ENCODE results near the gene MTHFSD.

The MTHFSD gene

DNA sequence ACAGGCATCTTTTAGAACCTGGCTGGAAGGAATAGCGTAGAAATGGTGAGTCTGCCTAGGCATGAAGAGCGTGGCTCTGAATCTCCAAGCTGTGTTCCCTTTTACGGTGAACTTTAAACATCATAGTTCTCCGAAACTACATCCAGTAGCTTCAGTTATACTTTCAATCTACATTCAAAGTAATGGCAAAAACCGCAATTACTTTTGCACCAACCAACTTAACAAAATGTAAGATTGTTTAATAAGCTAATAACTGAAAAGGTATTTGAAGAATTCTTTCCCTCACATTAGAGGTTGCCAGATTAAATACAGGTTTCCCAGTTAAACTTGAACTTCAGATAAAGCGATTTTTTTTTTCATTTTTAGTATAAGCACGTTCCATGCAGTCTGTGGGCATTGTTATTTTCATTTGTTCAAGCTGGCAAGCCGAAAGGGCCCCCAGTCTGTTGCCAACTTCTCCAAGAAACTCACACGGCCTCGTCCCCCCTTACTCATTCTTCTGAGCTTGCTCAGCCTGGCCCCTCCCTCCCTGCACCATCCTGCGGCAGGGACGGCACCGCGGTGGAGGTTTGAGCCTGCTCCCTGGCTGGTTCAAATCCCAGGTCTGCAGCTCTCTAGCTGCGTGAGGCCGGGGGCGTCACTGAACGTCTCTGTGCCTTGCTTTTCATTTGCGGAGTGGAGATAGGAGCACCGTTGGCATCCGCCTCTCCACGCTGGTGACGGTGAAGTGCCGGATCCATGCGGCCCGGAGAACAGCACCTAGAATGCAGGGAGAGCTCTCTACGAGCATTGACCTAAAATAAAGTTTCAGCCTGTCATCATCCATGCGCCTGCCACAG, 3.5 kb upstream of the MTHFSD start:
- TF ChIP-seq, protein P1, sequence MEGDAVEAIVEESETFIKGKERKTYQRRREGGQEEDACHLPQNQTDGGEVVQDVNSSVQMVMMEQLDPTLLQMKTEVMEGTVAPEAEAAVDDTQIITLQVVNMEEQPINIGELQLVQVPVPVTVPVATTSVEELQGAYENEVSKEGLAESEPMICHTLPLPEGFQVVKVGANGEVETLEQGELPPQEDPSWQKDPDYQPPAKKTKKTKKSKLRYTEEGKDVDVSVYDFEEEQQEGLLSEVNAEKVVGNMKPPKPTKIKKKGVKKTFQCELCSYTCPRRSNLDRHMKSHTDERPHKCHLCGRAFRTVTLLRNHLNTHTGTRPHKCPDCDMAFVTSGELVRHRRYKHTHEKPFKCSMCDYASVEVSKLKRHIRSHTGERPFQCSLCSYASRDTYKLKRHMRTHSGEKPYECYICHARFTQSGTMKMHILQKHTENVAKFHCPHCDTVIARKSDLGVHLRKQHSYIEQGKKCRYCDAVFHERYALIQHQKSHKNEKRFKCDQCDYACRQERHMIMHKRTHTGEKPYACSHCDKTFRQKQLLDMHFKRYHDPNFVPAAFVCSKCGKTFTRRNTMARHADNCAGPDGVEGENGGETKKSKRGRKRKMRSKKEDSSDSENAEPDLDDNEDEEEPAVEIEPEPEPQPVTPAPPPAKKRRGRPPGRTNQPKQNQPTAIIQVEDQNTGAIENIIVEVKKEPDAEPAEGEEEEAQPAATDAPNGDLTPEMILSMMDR (IDR thresholded peaks at IDR 0.05; ENCODE audit: low read depth, low read length, missing control alignments): no peak
- in situ Hi-C loops (cut with HindIII; ENCODE audit: low pct_ligation_motif_present, low sequenced_read_pairs): loop anchor here (25.0 kb wide), 1 partner anchor 729 kb away; no protein-coding TSS in a partner anchor
- no peaks in the 10 kb centered on the region for H3K36me3 ChIP-seq (replicated peaks)
- no peak overlapping the region for H3K27ac ChIP-seq
- H3K27me3 ChIP-seq (replicated peaks): no peaks in the 10 kb centered on the region
- H3K4me3 ChIP-seq (ENCODE audit: low read depth, low read length): no peak overlapping the region
- no peak for DNase-seq

DNA sequence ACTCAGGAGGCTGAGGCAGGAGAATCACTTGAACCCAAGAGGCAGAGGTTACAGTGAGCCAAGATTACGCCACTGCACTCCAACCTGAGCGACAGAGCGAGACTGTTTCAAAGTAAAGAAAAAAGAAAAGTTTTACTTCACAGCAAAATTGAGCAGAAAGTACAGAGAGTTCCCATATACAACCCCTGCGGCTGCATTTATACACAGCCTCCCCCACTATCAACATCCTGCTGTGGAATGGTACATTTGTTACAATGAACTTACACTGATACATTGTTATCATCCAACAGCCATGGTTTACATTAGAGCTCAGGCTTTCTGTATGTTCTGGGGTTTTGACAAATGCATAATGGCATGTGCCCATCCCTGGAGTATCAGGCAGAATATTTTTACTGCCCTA, 2.6 kb upstream of the MTHFSD start:
- Histone ChIP-seq H3K4me3 (ENCODE audit: low read depth, low read length) (no peak overlapping the region), H3K27me3 (replicated peaks) (no peaks in the 10 kb centered on the region), H3K36me3 (replicated peaks) (no peaks in the 10 kb centered on the region), H3K27ac (no peak overlapping the region)
- no peak for DNase-seq
- TF ChIP-seq, protein P1 (IDR thresholded peaks at IDR 0.05; ENCODE audit: low read depth, low read length, missing control alignments): no peak
- in situ Hi-C loops (cut with HindIII; ENCODE audit: low pct_ligation_motif_present, low sequenced_read_pairs): loop anchor here (25.0 kb wide), 1 partner anchor 730 kb away; no protein-coding TSS in a partner anchor

DNA sequence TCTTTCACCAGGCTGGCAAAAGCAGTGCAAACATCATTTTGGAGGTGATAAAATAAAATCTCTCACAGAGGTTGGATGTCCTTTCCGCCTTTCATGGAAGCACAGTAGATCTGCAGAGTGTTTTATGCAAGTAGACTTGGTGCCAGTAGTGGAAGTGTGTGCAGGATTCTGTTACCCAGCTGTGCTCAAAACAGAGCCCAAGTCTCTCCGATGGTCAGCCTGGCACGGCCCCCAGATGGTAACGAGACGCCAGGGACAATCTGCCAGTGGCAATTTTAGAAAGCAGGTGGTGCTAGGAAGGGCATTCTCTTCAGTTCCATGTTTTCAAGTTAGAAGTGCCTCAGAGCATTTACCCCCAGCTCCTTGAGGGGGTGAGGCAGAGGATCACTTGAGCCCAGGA, 1.5 kb upstream of the MTHFSD start:
- no peak overlapping the region for H3K4me3 ChIP-seq (ENCODE audit: low read depth, low read length)
- no peaks in the 10 kb centered on the region for H3K27me3 ChIP-seq (replicated peaks)
- in situ Hi-C loops (cut with HindIII; ENCODE audit: low pct_ligation_motif_present, low sequenced_read_pairs): loop anchor here (25.0 kb wide), 1 partner anchor 731 kb away; no protein-coding TSS in a partner anchor
- TF ChIP-seq, protein P1 (IDR thresholded peaks at IDR 0.05; ENCODE audit: low read depth, low read length, missing control alignments): no peak
- H3K36me3 ChIP-seq (replicated peaks): no peaks in the 10 kb centered on the region
- DNase-seq: no peak
- H3K27ac ChIP-seq: no peak overlapping the region

DNA sequence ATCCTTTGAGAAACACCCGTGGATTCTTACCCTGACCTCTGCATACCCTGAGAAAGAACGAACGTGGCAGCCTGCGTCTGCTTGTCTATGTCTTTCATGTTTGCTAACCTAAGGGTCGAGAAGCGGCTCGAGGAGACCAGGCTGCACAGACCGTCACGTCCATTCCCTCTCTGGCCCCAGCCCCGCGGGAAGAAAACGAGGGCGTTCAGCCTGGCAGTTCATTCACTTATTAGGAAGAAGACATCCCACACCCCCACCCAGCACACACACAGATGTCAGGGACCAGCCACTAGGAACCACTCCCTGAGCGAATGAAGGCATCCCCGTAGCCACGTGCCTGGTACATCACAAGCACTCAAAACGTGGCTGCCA, 655 bp upstream of the MTHFSD start:
- H3K27me3 ChIP-seq (replicated peaks): no peaks in the 10 kb centered on the region
- H3K27ac ChIP-seq: peak overlapping the region; percentile 70
- TF ChIP-seq, protein P1 (IDR thresholded peaks at IDR 0.05; ENCODE audit: low read depth, low read length, missing control alignments): no peak
- DNase-seq: no peak
- no peaks in the 10 kb centered on the region for H3K36me3 ChIP-seq (replicated peaks)
- H3K4me3 ChIP-seq (ENCODE audit: low read depth, low read length): peak overlapping the region; percentile 96
- in situ Hi-C loops (cut with HindIII; ENCODE audit: low pct_ligation_motif_present, low sequenced_read_pairs): loop anchor here (25.0 kb wide), 1 partner anchor 732 kb away; no protein-coding TSS in a partner anchor

DNA sequence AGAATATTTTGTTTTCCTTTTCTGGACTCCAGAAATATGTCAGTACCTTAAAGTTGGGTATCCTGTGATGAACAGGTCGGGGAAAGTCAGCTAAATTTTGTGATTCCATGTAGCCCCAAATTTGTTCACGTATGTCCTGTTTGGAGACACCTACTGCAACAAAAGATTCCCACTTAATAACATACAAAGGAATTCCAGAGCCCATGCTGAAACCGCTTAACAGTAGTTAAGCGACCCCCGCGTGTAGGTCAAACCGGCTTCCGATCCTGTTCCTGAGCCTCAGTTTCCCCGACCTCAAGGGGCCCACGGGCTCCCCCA, 477 bp downstream of the MTHFSD start:
- H3K4me3 ChIP-seq (ENCODE audit: low read depth, low read length): peak overlapping the region; percentile 96
- DNase-seq: no peak
- H3K27me3 ChIP-seq (replicated peaks): no peaks in the 10 kb centered on the region
- in situ Hi-C loops (cut with HindIII; ENCODE audit: low pct_ligation_motif_present, low sequenced_read_pairs): loop anchor here (25.0 kb wide), 1 partner anchor 733 kb away; no protein-coding TSS in a partner anchor
- H3K27ac ChIP-seq: peak overlapping the region; percentile 70
- TF ChIP-seq, protein P1 (IDR thresholded peaks at IDR 0.05; ENCODE audit: low read depth, low read length, missing control alignments): no peak
- H3K36me3 ChIP-seq (replicated peaks): no peaks in the 10 kb centered on the region
